Left renal pelvis (tissue), 4 donors: ENCODE data around the gene NGFR. TPM values are rescaled to one million over a fixed set of nuclear protein-coding genes. Genes with fewer than 3 reads are reported as not detected.
"Not testable (repeated sequence)": the region's sequence is repeated elsewhere in the genome, so short reads cannot be mapped to it uniquely, and the experiment has no call there.

ENCODE experiments used
- DNase-seq, 4 donors: peaks; one replicate each; pipeline ENCODE4 v3.0.0-alpha.2; 2013; ENCODE audit warnings: low read depth in 4 of 4, low spot score in 3 of 4
- polyA plus RNA-seq, 4 donors: library from polyadenylated mRNA; unstranded; fragments of 120-200 nt; gene quantifications; one replicate each; pipeline ENCODE4 v1.2.1, GENCODE V29; 2013; ENCODE audit not compliant: insufficient read length in 4 of 4

Gene NGFR
- polyA plus RNA-seq, 4 donors: 6.0 to 42.0 (median 6.9) TPM

DNA sequence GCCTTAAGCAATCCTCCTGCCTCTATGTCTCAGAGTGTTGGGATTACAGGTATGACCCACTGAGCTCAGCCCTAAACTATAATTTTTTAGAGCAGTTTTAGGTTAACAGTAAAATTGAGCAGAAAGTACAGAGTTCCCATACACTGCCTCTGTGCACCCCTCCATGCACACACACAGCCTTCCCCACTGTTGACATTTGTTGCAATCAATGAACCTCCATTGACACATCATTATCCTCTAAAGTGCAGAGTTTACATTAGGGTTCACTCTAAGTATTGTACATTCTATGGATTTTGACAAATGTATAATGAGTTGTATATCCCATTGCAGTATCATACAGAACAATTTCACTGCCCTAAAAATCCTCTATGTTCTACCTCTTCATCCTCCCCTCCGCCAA lies 35.0 kb downstream of the NGFR start:
- no peak for DNase-seq

DNA sequence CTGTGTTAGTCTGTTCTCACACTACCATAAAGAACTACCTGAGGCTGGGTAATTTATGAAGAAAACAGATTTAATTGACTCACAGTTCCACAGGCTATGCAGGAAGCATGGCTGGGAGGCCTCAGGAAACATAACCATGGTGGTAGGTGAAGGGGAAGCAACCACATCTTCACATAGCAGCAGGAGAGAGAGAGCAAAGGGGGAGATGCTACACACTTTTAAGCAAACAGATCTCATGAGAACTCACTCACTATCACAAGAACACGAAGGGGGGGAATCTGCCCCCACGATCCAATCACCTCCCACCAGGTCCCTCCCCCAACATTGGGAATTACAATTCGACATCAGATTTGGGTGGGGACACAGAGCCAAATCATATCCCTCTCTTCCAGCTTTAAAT lies 48.8 kb downstream of the NGFR start:
- DNase-seq: no peak

DNA sequence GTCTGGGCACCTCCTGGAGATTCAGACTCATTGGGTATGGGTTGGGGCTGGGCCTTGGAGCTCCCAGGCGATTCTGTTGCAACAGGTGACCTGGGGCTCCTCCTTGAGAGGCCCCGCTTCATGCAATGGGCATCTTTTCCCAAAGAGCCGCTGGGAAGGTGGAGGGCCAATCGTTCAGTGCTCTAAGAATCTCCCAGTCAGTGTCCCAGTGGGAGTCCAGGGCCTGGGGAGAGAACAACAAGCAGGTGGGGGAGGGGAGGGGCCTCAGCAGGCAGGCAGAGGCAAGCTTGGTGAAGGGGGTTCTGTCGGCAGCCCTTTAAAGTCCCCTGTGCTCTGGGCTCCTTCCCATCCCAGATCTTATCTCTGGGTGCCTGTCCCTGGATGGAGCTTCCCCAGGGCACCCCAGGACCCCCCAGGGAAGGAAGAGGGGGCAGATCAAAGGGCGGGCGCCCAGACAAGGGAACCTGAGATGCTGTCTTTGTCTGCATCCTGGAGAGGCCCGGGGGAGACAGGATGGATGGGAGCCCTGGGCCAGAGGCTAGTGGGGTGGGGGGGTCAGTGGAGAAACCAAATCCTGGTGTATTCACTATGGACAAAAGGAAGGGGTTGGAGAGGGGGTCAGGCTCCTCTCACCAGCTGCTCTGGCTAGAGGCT lies 50.0 kb downstream of the NGFR start:
- DNase-seq: no peak

DNA sequence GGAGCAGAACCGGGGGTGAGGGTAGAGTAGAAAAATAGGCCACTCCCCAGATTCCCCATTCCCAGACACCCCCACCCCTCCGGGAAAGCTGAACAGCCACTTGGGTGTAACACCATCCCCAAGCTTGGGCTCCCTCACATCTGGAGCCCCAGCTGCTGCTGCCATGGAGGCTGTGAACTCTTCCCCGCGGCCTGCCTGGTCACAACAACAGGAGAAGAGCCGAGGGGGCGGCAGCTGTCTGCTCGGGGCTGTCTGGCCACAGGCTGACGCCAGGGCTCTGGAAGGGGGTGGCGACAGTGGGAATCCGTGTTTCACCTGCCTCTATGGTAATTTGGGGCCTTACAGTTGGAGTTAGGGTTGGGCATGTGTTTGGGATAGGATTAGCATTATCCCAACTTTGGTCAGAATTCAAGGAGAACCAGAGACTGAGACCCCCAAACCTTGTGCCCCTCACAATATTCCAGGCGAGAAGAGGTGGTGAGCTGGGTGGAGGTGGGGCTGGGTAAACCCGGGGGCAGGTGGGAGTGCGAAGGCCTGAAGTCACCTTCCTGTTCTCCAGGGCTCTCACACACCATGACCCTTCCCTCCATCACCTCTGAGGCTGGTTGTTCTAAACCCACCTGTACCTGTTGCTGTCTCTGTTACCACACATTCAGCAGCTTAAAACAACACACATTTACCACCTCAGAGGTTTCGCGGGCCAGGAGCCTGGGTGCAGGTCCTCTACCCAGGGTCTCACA lies 50.9 kb downstream of the NGFR start:
- DNase-seq: no peak

DNA sequence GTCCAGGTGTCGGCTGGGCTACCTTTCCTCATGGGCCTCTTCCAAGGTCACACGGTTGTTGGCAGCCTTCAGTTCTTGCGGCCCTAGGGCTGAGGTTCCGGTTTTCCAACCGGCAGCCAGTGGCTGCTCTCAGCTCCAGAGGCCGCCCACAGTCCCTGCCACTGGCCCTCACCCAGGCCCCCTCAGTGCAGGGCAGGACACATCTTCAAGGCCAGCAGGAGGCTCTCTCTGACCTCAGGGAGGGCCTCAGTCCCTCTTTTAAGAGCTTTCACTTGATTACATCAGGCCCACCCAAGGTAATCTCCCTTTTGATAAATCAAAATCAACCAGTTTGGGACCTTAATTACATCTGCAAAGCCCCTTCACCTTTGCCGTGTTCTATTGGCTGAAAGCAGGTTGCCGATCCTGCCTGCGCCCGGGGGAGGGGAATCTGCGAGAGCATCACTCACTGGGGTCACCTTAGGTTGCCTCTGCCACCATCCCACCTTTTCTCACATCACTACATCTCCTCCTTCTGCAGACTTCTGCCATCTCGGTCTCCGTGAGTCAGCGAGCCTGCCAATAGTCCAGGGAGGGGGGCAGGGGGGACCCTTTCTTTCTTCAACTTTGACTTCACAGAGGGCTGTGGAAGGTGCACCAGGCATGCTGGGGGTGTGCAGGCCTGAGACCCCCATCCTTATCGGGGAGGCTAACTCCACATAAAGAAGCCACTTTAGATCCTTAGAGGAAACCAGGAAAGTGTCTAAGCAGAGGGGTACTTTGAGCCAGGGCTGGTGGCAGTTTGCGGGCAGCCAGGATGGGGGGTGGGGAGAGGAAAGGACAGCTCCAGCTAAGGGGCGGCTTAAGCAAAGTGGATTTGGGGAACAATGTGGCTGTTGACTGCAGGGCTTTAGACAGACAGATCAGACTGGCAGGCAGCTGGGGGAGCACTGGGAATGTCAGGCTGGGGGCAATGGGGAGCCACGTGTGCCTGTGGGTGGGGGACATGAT lies 51.7 kb downstream of the NGFR start:
- no peak for DNase-seq

DNA sequence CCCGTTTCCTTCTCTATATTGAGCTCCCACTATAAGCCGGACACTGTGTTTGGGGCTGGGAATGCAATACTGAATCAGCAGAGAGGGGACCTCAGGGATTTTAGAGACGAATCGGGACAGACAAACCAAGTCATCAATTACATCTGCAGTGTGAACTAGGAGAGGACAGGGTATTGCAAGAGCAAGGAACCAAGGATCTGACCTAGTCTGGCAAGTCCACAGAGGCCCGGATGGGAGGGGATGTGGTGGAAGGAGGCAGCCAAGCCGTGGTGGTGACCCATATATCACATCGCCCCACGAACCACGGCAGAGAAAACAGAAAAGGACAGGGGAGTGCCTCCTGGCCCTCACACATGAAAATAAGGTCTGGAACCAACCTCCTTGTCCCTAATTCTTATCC lies 52.5 kb downstream of the NGFR start:
- no peak for DNase-seq

DNA sequence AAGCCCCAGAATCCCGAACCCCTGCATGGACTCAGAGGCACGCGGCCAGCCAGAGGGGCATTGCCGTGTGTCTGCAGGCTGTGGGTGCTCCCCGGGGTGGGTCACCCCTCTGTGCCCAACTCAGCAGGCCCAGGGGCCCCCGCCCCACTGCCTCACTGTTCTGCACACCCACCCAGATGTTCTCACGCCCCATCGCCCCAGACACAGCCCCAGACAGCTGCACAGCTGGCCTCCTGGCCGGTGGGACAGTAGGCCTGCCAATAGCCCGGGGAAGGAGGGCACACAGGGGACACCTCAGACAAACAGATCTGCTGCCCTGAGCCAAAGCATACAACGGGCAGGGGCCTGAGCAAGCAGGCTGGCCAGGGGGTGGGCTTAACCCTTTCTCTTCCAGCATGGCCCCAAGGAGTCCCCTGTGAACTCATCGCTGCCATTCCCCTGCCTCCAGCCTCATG lies 53.0 kb downstream of the NGFR start:
- DNase-seq: no peak

DNA sequence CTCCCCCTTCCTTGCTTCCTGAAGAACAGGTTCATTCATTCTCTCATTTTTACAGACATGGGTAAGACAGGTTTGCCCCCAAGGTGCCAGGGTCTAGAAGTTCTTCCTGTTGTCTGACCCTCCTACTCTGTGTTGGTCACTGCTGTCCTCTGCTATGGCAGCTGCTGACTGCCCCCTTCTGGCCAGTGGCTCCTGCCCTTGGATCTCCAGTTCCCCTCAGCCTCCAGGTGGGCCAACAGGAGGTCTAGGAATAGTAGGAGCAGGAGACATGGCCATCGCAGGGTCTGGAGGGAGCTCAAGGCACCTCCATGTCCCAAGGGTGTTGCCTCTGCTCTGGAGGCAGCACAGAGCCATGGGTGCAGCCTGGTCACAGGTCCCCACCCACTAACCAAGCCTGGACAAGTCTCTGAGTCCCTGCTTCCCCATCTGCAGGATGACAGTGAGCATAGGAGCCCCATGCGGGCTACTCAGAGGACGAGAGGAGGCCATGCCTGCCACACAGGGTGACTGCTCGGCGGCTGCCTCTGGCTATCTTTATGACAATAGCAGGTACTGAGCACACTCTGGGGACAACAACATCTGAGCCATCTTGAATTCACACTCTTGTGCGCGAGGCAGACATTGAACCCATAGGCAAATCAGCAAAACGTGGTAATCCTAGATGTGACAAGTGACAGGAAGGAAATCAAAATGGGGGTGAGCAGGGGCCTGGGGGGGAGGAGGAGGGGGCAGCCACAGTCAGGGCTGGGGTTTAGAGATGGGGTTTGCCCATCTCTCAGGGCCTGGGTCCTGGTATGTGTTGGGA lies 53.6 kb downstream of the NGFR start:
- no peak for DNase-seq

DNA sequence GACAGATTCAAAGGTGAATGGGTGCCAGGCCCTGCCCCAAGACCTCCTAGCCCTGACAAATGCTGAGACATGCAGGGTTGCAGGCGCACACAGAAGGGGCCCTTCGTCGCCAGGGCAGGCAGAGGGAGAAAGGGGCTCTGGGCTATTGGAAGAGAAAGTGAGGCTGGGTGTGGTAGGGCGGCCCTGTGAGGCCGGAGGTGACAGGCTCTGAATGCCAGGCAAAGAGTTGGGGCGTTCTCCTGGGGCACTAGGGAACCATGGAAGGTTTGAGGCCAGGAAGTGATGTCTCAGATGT lies 54.2 kb downstream of the NGFR start:
- no peak for DNase-seq

DNA sequence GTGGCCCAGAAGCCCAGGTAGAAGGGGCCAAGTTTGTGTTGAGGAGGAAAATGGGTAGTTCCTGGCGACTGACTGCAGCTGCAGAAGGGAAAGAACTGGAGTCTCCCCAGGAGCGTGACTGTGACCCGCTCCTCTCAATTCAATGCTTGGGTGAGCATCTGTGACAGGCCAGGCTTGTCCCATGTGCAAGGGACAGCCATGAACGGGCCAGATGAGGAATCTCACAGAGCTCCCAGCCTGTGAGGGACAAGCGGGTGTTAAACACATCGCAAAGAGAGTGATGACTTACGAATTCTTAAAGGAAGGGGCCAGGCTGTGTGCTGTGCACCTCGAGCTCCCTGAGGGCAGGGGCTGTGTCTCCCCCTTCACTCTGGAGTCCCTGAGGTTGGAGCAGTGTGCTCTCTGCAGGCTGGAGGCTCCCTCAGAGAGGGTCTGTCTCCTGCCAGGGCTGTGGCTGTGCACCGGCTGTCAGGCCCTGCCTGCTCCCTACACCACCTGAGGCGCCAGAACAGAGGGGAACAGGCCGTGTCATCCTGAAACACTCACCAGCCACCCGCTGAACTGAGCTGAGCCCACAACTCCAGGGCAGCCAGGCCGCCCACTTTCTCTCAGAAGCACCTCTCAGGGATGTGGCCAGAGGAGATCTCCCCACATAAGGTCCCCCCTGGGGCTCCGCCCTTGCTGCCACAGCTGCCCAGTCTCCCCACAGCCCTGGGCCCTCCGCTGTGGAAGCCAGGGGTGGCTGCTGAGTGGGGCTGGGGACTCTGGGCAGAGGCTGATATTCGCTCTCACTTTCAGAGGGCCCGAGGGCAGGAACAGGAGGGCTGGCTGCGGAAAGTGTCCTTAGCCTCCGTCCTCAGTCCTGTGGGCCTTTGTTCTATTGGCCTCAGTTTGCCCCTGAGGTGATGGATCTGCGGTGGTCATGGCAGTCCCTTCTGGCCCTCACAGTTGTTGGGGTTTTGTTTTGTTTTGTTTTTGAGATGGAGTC lies 54.9 kb downstream of the NGFR start:
- no peak for DNase-seq

DNA sequence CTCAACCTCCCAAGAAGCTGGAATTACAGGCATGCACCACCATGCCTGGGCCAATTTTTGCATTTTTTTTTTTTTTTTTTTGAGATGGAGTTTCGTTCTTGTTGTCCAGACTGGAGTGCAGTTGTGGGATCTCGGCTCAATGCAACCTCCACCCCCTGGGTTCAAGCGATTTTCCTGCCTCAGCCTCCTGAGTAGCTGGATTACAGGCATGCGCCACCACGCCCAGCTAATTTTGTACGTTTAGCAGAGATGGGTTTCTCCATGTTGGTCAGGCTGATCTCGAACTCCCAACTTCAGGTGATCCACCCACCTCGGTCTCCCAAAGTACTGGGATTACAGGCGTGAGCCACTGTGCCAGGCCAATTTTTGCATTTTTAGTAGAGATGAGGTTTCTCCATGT lies 55.7 kb downstream of the NGFR start:
- DNase-seq: not testable (repeated sequence)

DNA sequence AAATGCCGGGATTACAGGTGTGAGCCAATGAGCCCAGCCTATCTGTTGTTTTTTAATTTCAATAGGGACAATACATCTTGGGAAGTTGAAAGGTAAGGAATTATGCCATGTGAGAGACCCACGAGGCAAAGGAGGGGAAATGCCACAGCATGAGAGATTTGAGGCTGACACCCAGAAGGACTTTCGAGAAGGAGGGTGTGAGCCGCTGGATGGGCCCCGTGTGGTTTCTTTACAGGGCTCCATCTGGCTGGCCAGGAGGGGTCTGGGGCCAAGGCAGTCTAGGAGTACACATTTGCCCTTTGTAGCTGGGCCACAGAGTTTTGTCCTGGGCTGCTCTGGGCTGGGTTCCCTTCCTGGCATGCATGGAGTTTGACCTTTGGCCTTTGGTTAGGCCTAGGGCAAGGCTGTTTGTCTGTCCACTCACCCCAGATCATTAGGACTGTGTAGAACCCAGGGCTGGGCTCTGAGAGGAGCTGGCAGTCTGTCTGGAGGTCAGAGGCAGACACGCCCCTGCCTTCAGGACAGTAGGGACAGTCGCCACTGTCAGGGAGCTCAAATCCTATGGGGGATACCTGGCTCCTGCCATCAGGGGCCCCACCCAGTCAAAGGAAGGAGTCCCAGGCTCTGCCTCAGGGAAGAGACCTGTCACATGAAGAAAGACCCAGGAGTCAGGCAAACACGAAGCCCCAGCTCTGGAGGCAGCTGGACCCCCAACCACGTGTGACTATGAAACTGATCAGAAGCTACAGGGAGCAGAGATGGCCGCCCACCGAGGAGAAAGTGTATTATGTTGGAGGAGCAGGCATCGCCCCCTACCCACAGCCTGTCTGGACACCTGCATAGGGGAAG lies 56.4 kb downstream of the NGFR start:
- no peak for DNase-seq

DNA sequence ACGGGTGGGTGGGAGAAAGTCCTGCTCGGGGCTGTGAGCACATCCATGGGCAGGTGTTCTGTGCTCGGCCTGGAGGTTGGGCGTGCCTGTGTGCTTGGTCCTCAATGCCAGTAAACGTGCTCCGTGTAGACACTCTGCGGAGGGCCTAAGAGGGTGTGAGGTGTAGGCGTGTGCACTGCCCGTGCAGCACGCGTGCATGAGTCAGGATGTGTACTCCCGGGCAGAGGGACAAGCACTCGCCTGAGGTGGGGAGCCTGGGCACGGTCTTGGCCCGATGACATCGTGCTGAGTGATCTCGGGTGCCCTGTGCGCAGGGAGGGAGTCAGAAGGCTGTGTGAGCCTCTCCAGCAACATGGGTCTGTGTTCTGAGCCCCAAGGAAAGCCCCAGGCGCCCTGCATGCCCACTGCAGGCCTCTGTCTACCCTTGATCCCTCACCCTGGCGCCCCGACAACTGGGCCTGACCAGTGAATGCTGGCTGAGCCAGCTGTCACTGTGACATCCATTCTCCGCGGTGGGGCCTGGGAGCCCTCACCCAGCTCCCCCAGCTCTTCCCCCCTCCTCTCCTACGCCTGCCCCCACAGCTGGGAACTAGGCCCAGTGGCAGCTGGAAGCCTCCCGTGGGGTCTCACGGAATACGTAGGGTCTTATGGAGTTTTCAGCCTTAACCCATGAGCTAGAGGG lies 57.1 kb downstream of the NGFR start:
- no peak for DNase-seq

DNA sequence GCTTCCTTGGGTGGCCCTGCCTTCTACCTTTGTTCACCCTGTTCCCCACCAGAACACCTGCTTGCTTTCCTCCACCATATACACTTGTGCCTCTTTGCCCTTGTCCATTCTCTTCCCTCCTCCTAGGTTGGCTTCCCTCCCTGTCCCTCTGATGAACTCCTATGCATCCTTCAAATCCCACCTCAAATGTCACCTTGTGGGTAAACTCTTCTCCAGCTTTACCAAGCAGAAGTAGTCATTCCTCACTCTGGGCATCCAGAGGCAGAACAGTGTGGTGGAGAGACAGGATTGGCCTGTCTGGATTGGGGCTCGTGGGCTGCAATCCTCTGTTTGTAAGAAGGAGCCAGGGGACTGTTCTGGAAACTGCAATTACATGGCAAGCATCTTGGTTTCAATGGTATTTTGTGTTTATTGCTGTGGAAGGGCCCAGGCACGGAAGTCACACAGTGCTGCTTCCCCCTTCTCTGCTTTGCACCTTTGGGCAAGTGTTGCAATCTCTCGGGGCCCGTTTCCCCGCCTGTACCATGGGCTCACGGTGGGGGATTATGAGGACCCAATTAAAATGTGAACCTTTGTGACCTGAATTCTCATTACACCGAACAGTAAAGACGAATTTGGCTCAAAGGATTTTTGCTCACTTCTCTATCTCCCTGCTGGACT lies 58.7 kb downstream of the NGFR start:
- DNase-seq: no peak

DNA sequence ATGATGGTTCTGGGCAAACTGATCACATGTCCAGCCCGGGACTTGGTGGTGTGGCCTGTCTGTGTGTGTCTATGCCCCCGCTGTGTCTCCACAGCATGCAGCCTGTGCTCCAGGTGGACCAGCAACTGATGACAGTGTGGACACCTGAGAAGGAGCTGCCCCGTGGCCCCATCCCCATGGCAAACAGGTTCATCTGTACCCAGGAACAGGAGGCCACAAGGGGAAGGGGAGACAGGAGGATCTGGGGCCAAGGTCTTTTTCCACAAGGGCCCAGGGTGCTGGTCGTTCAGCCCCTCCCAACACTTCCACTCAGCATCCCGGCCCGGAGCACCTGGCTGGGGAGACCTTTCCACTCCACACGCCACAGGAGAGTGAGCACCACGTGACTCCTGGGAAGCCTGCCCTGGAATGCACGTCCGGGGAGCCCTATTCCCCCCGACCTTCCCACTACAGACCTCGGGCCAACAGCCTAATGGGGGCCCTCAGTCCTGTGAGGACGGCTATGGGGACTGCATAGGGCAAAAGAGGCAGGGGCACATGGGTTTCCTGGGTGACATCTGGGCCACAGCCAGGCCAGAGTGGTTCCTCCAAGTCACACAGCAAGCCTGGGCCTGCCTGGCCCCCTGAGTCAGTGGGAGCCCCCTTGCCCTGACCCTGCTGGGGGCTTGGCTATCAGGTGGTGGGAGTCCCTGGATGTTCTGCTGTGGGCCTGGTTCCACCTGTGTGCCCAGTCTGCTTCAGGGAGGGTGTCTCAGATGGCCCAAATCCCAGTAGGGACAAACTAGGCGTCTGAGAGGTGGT lies 59.8 kb downstream of the NGFR start:
- no peak for DNase-seq

DNA sequence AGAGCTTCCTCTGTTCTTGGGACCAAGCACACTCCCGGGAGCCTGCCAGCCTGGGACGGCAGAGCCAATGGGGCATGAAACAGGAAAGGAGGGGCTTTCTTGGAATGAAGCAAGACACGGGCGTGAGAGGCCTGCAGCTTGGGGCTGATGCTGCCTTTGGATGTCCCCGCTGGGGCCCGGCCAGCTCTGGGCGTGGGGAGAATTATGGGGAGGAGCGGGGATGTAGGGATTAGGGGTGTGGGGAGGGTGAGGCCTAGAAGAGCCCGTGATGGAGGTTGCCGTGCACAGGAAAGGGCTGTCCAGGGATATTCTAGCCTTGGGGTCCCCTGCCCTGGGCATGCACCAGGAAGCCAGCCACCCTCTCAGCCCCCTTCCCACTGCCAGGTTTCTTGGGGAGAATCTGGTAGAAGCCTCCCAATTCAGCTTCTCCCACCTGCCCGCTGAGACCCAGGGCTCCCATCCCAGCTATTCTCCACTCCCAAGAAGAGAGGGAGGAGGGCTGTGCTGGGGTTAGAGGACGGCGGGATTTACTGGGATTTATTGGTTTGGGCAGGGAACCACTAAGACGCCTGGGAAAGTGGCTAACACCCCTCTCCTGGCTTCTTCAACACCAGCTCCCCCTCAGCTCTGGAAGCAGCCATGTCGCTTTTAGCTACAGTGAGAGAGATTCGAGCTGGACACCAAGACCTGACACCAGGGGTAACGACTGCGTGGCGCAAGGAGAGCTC lies 60.6 kb downstream of the NGFR start:
- DNase-seq: no peak
